GM21619 (cell line): ENCODE results near the gene FHIT.

Experiments
- ATAC-seq: cut with Tn5 transposase; IDR thresholded peaks from one replicate; pipeline ENCODE4 v1.9.1; 2021; ENCODE audit not compliant: unreplicated experiment

The FHIT gene

DNA sequence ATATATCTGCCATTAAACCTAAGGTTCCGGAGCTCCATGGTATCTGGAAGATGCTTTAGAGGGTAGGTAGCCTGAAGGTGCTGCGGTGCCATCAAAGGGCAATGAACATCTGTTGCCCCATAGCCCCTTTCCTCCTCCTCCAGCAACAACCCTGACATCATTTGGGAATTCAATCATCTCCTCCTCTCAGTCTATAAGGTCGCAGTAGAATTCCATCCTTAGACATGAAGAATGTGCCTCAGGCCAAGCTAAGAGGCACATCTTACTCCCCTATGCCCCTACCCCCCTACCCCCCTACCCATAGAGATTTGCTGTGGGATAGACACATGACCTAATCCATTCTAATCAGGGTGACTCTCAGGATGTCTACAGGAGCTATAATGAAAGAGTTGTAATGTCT is 1101.8 kb downstream of the FHIT start:
- ATAC-seq: no peak

DNA sequence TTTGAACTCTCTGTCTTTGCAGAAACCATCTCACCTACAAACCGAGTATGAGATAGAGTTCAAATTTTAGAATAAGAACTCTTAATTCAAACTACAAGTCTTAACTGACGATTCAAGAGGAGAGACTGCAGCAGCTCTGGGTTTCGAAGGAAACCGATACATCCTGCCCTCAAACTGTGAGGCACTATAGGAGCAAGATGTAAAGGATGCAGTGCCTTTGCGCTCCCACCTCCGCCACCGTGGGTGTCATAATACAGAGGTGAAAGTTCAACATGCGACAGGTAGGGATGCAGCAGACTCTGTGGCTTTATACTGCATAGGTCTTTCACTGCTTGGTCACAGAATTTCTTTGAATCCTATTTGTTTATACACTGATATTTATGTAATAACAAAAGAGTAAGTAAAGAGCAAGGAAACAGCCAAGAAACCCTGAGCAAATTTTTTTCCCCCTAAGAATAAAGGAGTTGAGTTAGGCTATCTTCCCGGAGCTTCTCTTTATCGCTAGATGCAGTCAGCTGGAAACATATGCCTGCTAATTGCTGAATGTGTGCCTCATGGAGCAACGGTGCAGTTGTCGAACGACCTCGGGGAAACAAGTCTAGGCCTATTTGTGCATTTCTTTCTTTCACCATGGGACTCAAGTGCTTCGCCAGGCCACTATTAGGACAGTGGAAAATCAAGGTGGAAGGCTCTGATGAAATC is 1103.9 kb downstream of the FHIT start:
- no peak for ATAC-seq

DNA sequence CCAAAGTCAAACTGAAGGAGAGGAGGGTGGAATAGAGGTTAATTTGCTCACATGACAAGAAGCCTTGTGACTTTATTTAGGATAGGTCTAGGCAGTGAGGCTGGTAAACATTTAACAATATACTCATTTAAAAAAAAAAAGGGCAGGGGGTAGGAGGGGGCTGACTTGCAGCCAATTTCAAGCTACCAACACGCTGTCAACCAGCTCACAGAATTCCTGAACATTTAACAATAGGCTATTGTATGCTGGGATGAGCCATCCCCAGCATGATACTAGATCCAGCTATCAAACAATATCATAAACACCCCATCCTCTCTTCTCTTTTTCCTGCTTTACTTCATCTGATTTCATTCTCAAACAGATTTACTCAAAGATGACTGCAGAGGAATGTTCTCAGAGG is 1105.1 kb downstream of the FHIT start:
- no peak for ATAC-seq

DNA sequence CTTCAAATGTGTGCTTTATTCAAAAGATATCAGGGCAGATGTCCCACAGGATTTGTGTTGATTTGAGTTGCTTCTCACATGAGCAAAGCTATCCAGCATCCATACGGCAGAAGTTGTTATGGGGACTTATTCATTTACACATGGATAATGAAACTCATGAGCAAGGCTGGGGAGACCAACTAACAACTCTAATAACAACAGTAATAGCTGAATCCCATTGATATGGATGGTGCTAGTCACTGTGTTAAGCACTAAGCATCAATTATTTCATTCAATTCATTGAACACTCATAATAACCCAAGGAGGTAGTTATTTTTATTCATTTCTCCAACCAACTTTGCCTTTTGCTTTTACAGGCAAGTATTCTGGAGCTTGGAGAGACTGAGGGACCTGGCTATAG is 1107.2 kb downstream of the FHIT start:
- no peak for ATAC-seq

DNA sequence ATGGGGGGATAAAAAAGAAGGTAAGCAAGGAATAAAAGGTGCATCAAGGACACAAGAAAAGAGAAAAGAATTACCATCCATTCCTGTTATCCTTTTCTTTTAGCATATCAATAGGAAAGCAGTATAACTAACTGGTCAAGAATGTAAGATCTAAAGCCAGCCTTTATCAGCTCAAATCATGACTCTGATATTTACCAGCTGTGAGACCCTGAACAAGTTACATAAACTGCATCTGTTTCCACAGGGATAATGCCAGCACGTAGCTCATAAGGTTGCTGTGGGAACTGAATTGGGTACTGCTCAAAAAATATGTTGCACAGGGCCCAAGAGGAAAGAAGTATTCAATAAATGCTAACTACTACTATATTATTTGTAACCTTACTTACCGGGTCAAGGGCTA is 1109.2 kb downstream of the FHIT start:
- ATAC-seq: no peak

DNA sequence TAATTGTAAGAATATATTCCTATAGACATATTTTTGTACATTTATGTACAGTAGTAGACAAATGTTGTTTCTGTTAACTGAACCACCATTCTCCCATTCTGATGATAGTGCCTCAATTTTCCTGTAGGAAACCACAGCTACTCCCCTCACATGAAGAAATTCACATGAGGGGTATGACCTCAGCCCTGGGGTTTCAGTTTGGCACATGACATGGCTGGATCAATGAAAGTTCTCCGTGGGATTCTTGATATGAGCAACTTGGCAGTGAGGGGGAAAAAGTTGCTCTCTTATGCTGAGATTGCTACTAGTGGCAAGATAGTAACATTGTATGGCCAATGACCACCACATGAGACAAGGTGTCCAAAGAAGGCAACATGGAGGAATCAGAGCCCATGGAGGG is 1111.1 kb downstream of the FHIT start:
- no peak for ATAC-seq

DNA sequence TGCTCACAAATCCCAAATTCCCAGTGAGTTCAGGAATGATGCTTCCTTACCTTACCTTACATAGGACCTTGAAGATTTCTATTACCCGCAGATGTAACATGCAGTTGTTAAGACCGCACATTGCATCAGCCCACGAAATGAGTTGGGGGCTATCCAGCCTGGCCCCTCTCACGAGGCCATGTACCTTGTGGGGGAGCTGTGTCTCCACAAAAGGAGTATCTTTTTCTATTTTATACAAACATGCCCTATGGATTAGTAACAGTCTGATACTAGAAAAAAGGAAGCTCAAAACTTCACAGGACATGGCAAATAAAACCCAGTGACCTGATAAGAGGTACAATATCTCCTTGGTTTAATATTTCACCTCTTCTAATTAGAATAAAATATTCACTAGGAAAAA is 1114.7 kb downstream of the FHIT start:
- ATAC-seq: no peak

DNA sequence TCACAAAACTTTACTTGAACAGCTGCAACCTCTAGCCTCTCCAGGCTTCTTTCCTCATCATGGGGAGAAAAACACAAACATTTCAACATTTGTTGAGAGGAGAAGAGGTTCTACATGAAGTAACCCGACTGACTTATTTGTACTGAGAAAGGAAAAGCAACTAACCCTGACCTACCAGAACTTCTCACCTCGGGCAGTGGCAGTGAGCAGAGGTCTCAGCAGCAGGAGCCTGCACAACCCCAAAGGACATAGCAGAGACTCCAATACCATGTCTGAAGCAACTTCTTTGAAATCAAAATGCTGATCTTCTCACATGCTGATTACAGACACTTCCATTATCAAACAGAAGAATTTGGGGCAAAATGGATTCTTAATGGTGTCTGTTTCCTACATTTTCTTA is 1115.8 kb downstream of the FHIT start:
- no peak for ATAC-seq

DNA sequence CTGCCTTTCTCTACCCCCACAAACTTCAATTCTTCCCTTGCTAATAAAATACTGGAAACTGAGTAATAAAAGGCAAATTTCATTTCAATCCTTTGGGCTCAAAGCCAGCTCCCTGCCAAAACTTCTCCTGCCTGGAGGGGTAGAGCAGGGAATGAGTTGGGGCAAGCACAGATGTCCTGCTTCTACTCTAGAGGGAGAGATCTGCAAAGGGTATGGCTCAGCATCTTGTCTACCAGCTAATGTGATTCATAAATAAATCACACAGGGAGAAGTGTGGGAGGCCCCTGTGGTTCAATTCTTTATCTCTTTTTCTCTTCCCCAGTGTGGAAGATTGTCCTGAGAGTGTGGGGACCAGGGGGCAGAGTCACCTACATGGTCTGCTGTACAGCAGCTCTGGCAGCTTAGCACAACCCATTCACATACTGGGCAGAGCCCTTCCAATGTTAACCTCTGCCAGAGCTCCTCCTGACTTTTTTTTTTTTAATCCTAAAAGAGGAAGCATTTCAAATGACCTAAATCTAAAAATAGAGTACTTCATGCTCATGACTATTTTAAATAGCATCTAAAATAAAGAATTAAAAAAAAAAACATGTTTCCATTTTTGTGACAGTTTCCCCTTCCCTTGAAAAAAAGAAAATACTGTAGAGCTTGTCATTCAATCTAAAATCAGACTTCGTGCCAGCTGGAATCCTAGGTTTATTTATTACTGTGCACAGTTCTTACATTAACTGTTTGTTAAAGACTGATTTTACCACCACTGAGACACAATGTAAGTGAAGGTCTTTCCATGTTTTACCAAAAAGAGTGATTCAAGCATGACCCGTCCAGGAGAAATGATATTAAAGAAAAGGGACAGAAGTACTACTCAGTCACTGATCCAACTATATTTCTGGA is 1117.7 kb downstream of the FHIT start:
- ATAC-seq: no peak

DNA sequence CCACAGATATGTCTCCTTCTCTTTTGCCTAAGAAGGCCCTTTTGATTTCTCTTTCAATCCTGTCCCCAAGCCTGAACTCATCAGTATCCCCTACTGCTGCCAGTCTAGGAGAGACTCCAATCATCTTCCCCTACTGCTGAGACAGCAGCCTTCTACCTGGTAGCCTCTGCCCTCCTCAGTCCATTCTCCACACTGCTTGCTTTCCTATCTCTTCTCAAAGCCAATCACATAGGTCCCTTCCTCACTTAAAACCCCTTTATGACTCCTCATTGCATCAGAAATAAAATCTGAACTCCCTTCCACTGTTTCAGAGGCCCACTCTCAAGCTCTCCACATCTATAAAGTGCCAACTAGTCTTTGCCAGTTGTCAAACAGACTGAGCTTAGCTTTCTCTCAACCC is 1119.6 kb downstream of the FHIT start:
- ATAC-seq: no peak

DNA sequence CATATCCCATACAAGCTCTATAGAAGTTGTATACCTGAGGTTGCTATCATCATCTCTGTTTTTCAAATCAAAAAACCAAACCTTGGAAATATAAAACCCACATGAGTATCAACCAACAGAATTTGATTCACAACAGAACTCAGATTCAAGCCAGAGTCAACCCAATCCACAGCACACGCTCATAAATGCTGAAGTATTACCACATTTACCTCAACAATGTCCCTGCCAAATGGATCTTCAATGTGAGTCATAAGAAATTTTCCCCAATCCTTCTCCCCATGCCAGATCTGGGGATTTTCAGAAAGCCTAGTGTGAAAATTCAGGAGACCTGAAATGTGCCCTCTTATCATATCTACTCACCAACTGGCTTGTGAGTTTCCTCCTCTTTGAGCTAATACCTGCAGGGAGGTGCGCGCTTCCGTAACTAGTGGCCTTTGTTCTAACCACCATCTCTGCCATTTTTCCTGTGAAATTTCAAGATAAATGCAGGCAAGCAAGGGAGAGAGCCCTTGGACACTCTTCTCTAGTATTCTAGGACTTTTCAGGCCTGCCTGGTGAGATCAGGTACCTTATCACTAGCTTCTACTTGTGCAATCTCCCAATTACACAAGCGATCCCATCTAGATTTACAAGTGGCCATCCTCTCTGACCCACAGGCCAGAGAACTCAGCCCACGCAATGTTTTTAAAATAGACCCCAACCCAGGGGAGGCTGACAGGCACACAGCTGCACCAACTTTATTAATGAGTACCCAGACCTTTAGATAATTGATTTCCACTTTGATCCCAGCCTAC is 1124.5 kb downstream of the FHIT start:
- no peak for ATAC-seq

DNA sequence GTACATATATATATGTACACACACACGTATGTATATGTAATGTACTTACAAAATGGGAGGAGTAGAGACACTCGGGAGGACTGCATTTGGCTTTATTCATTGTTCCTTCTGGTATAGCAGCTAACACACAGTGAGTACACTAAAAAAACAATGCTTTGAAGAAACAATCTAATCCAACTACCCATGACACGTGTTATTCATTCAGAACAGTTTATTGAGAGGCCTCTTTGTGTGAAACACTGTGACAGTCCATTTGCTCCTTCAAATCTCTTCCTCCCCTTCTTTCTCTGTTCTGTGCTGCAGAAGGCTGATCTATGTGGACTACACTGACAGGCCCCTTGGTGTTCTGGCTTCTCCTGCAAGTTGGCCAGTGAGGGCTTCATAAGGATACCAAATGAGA is 1125.6 kb downstream of the FHIT start:
- no peak for ATAC-seq

DNA sequence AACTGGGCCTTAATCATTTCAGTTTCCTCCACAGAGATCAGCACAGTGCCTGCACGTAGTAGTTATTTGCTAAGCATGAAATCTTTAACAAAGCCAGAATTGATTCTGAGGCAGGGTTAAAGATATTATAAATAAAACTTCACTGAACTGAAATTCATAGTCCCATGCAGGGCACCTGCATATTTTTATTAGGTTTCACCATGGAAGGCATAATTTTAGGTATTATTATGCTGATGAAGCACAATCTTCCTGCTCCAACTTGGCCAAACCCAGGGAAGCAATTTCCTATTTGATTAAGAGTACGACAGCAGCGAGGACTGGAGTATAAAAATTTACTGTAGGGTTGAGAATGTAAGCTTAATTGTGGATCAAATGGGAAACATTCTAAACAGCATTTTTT is 1131.0 kb downstream of the FHIT start:
- no peak for ATAC-seq

DNA sequence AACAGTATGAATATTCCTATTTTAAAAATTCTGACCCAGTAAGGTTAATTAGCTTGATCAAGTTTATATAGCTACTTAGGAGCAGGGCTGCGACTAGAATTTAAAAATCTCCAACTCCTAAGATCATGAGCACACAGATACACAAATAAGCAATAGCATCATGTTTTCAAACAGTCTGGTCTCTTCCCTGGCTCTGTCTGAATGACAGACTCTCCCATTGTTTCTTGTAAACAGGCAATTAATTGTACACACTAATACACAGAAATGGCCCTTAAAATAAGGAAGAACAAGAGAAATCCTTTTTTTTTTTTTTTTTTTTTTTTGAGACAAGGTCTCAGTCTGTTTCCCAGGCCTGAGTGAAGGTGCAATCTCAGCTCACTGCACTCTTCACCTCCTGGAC is 1137.1 kb downstream of the FHIT start:
- ATAC-seq: no peak

DNA sequence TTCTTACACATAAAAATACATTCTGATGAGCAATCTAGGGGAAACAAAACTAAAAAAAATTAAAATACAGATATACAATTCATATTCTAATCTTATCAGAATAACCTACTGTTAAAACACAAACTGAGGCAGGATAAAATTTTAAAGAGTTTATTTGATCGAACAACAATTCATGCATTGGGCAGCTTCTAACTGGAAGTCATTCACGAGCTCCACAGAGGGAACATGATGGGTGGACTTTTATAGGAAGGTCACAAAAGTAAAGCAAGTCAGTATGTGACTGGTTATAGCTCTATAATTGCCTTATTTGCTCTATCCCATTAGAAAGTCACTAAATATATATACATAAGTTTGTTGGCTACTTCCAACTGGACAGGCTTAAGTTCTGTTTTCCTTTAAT is 1144.0 kb downstream of the FHIT start:
- no peak for ATAC-seq

DNA sequence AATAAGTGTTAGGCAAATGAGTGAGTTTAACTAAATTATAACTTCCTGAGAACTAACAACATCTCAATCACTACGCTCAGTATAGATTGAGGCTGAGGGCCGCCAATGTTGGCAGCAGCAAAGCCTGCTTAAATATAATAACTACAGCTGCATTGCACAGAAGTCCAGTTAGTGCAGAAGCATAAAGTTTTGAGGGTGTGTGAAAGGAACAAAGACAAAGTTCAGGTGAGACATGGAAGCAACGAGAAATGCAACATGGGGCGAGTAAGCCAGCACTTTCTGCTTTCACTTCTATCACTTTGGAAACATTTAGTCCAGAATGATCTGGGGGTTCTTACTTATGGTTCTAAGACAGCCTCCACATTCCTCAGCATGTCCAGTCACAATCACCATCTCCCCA is 1149.1 kb downstream of the FHIT start:
- ATAC-seq: no peak

DNA sequence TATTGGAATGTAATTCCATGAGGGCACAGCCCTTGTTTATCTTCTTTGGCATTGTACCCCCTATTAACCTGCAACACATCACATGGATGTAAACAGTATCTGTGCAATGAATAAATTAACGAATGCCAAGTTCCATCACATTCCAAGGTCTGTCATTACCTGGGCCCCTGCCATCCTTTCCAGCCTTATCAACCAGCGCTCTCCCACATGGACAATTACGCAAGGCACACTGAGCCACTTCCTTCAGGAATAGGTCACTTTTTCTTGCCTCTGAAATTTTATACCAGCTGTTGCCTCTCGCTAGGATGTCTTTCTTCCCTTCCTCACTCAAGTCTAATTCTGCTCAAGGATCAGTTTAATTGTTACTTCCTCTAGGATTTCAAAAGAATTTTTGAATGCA is 1149.6 kb downstream of the FHIT start:
- ATAC-seq: no peak

DNA sequence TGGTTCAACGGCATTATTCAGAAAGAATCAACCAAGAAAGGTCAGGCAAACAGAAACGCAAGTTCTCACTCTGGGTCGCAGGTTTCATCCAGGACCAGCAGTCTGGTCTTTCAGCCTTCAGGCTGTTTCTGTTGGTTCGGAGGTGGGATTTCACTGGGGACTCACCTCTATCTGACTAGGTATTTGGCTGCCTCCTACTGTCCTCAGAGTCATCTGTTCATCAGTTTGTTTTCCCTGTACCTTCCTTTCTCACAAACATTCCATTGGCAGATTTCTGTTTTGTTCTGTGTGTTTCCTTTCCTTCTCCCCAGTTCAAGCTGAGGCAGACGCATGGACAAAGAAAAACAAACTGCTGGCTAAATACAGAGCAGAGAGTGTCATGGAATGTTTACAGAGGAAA is 1154.8 kb downstream of the FHIT start:
- no peak for ATAC-seq

DNA sequence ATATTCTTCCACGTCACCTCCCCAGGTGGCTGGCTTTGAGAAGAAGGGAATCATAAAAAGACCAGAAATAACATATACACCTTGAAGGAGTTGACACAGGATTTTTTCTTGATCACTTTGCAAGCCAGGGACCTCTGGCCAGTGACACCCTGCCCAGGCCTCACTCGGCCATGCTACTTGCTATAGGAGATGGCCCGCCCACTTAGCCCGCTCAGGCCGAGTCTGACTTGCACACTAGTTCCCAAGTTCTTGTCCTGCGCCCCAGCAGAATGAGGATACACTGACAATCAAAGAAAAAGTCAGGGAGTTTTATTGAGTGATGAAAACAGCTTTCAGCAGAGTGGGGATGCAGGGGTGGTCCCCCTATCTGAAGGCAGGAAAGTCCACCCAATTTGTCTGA is 1155.3 kb downstream of the FHIT start:
- ATAC-seq: no peak

DNA sequence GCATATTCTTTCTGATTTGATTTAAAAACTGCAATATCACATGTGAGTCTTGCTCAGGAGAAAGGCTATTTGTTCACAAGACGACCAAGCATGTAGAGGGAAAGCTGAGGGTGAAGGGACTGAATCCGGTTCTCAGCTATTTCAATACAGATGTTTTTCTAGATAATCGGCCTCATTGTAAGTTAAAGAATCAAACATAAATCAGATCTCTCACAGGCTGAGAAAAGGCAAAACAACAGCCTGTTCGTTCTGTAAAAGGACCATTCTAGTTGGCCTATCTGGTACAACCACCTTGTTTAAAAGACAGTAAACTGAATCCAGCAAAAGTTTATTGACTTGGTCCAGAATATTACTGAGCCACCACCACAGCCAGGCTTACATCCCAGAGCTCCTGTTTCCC is 1155.7 kb downstream of the FHIT start:
- no peak for ATAC-seq

DNA sequence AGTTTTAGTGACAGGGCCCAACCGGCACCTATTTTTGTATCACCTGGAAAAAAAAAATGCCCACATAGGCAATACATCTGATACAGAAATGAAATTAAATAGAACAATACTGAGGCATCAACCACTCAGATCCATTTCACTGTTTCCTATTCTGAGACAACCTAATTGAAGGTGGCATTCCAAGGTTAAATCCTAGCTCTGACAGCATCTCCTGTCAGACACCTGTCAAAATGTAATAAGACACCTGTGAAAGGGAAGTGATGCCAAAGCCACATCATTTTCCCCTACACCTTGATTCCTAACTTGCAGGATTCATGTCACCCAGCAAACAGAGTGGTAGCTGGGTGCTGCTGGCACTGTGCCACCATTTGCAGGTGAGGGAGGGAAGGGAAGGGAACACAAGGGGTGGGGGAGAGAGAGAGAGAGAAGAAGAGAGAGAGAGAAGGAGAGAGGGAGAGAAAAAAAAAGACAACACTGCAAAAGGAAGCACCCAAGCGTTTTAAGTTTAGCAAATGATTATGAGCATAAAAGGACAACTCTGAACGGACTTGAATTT is 1156.8 kb downstream of the FHIT start:
- no peak for ATAC-seq
